ENCODE measurements around the gene MRPS10.

- TF ChIP-seq RNF2 (IDR thresholded peaks at IDR 0.05; ENCODE audit: borderline replicate concordance, low read depth): no peak
- TF ChIP-seq SMC3 (IDR thresholded peaks at IDR 0.05): no peak
- TF ChIP-seq HEYL (CRISPR knock-in tag; IDR thresholded peaks at IDR 0.05): no peak
- TF ChIP-seq CEBPB (IDR thresholded peaks at IDR 0.05): no peak
- no peak for TF ChIP-seq CTCF (IDR thresholded peaks at IDR 0.05)
- no peak for TF ChIP-seq POLR2A (IDR thresholded peaks at IDR 0.05; ENCODE audit: low read length)
- no peak for TF ChIP-seq HDAC2 (IDR thresholded peaks at IDR 0.05)
- TF ChIP-seq ZFP36 (IDR thresholded peaks at IDR 0.05; ENCODE audit: borderline replicate concordance, partially characterized antibody): no peak
- no peak for TF ChIP-seq BHLHE40 (IDR thresholded peaks at IDR 0.05; ENCODE audit: low read depth, low read length)
- TF ChIP-seq HOXA7 (CRISPR knock-in tag; IDR thresholded peaks at IDR 0.05): no peak
- TF ChIP-seq ESRRA (IDR thresholded peaks at IDR 0.05; ENCODE audit: borderline replicate concordance, low read length): no peak
- TF ChIP-seq PBX3 (IDR thresholded peaks at IDR 0.05): no peak
- TF ChIP-seq RAD21 (conservative IDR thresholded peaks at IDR 0.05 in 1 of 2, IDR thresholded peaks at IDR 0.05 in 1 of 2): no peak
Measured at GRCh38 chr6:42211726-42212125, 5.9 kb downstream of the MRPS10 start.
